Esophagus squamous epithelium (tissue), 4 donors: ENCODE data around the gene BCL2.

ENCODE experiments used
- CTCF ChIP-seq, 6 experiments: fragments of 450-650 bp in 4 of 6; fragments of 200-600 bp in 2 of 6; sonication (generic) in 2 of 6; IDR thresholded peaks; one replicate each; pipeline ENCODE4 v1.5.1; 2016 to 2019; ENCODE audit warnings: antibody characterized with exemption in 6 of 6, mild to moderate bottlenecking in 4 of 6, moderate library complexity in 4 of 6
- POLR2A ChIP-seq, 4 donors: fragments of 450-650 bp; IDR thresholded peaks; one replicate each; pipeline ENCODE4 v1.6.1; 2017; ENCODE audit warnings: antibody characterized with exemption in 4 of 4, mild to moderate bottlenecking in 4 of 4, moderate library complexity in 3 of 4

DNA sequence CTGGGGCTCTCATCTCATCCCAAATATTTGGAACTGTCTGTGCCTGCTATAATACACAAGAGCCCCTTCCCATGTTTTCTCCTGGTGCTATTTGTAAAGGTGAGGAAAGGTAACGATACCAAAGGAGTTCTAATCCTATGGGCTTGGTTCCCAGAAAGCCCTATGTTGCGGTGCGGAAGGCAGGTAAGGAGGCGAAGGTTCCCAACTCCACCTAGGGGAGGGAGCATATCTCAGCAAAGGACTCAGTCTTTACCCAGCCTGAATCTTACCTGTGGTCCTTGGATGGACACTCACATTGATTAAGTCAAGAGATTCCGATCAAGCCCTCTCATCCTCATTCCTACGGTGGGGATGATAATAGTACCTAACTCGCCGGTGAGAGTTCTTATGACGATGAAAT is 140.1 kb downstream of the BCL2 start:
- TF ChIP-seq CTCF (IDR thresholded peaks at IDR 0.05), result no peak
- TF ChIP-seq POLR2A (IDR thresholded peaks at IDR 0.05), result no peak
